Measurements from ENCODE around the gene C6orf47. TPM values are rescaled to one million over a fixed set of nuclear protein-coding genes. Genes with fewer than 3 reads are reported as not detected.
A peak's percentile ranks its signal among the peaks of the same experiment; 100 is the strongest.

The C6orf47 gene
- total RNA-seq, 2 donors from 2014 or later: 14.0 to 14.9 TPM

DNA sequence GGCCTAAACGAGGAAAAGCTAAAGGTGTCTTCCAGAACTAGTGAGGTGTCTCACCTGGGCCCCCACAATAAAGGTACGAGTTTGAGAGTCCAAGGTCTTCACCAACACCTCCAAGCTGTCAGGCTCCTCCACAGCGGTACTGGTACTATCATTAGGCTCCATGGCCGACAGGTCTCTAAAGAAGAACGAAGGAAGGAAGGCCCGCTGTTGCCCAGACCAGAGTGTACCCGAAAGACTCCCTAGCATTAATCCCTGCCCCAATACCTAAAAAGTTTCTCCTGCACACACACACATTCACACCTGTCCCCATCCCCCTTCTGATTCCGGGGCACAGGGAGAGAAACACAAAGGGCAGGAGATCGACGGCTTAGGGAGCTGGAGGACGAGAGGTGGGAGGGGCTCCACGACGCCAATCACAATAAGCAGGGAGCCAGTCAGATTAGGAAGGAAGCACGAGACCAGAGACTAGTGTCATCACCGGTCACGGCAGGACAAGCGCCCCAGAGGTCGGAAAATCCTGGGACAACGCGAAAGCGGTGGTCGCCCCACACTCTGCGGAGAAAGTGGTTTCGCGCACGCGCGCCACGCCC is 8.9 kb downstream of the C6orf47 start:
- 4% methylated on average over 22 to 29 of the region's 29 CpGs for WGBS, 2 experiments (ENCODE audit: insufficient coverage in 1 of 2, insufficient read length in 1 of 2)
- peak overlapping the region; percentile 84 for H3K9ac ChIP-seq (ENCODE audit: extremely low read depth, low read length, poor library complexity, severe bottlenecking)
- Mint-ChIP-seq H3K27ac (peak overlapping the region; percentile 100), H3K4me3 (peak overlapping the region; percentile 98), H3K4me1 (peaks cover 10% of the 10 kb centered on the region), H3K27me3 (ENCODE audit: insufficient read depth) (no peaks in the 10 kb centered on the region), H3K36me3 (ENCODE audit: low read depth) (peaks cover 49% of the 10 kb centered on the region), H3K9me3 (no peaks in the 10 kb centered on the region)
- peak overlapping the region; percentile 99 for H3K27ac ChIP-seq (ENCODE audit: low read depth, low read length)
- TF ChIP-seq, protein P1, sequence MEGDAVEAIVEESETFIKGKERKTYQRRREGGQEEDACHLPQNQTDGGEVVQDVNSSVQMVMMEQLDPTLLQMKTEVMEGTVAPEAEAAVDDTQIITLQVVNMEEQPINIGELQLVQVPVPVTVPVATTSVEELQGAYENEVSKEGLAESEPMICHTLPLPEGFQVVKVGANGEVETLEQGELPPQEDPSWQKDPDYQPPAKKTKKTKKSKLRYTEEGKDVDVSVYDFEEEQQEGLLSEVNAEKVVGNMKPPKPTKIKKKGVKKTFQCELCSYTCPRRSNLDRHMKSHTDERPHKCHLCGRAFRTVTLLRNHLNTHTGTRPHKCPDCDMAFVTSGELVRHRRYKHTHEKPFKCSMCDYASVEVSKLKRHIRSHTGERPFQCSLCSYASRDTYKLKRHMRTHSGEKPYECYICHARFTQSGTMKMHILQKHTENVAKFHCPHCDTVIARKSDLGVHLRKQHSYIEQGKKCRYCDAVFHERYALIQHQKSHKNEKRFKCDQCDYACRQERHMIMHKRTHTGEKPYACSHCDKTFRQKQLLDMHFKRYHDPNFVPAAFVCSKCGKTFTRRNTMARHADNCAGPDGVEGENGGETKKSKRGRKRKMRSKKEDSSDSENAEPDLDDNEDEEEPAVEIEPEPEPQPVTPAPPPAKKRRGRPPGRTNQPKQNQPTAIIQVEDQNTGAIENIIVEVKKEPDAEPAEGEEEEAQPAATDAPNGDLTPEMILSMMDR (conservative IDR thresholded peaks at IDR 0.05): no peak
- H3K27me3 ChIP-seq (ENCODE audit: control insufficient read depth, insufficient read depth, low read length, poor library complexity, severe bottlenecking): no peaks in the 10 kb centered on the region
- peaks cover 42% of the 10 kb centered on the region for H3K36me3 ChIP-seq (ENCODE audit: control insufficient read depth, insufficient read depth, low read length)
- peak overlapping the region; percentile 92 for H3K4me3 ChIP-seq (ENCODE audit: low read length)
- DNase-seq: no peak
- no peaks in the 10 kb centered on the region for H3K9me3 ChIP-seq (ENCODE audit: control insufficient read depth, low read length)
- H3K4me1 ChIP-seq (ENCODE audit: control insufficient read depth, insufficient read depth, low read length): peaks cover 5% of the 10 kb centered on the region

DNA sequence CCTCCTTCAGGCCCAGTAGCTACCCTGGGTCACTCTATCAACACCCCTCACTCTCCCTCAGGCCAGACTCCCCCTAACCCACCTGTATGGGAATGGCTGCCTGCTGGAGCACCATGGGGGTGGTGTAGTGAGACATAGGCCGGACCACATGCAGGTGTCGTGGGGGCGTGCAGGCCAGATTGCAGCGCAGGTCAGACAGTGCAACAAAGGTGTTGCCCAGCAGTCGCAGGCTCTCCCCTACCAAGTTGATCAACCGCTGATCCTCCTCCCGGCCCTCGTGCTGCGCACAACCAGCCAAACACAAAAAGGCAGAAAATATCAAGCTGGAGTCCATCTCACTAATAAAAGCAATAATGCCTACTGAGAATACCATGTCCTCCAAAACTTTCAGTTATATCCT is 15.3 kb downstream of the C6orf47 start:
- no peak for DNase-seq
- Histone ChIP-seq H3K4me3 (ENCODE audit: low read length) (no peak overlapping the region), H3K27me3 (ENCODE audit: control insufficient read depth, insufficient read depth, low read length, poor library complexity, severe bottlenecking) (no peaks in the 10 kb centered on the region), H3K9ac (ENCODE audit: extremely low read depth, low read length, poor library complexity, severe bottlenecking) (no peak overlapping the region), H3K4me1 (ENCODE audit: control insufficient read depth, insufficient read depth, low read length) (no peaks in the 10 kb centered on the region), H3K36me3 (ENCODE audit: control insufficient read depth, insufficient read depth, low read length) (peaks cover 93% of the 10 kb centered on the region), H3K9me3 (ENCODE audit: control insufficient read depth, low read length) (no peaks in the 10 kb centered on the region), H3K27ac (ENCODE audit: low read depth, low read length) (no peak overlapping the region)
- TF ChIP-seq, protein P1 (conservative IDR thresholded peaks at IDR 0.05): no peak
- WGBS, 2 experiments (ENCODE audit: insufficient coverage in 1 of 2, insufficient read length in 1 of 2): 90 to 97% methylated on average over 4 to 9 of the region's 9 CpGs
- Mint-ChIP-seq H3K27me3 (ENCODE audit: insufficient read depth) (no peaks in the 10 kb centered on the region), H3K4me1 (no peaks in the 10 kb centered on the region), H3K27ac (no peak overlapping the region), H3K4me3 (no peak overlapping the region), H3K36me3 (ENCODE audit: low read depth) (peaks cover 85% of the 10 kb centered on the region), H3K9me3 (no peaks in the 10 kb centered on the region)

DNA sequence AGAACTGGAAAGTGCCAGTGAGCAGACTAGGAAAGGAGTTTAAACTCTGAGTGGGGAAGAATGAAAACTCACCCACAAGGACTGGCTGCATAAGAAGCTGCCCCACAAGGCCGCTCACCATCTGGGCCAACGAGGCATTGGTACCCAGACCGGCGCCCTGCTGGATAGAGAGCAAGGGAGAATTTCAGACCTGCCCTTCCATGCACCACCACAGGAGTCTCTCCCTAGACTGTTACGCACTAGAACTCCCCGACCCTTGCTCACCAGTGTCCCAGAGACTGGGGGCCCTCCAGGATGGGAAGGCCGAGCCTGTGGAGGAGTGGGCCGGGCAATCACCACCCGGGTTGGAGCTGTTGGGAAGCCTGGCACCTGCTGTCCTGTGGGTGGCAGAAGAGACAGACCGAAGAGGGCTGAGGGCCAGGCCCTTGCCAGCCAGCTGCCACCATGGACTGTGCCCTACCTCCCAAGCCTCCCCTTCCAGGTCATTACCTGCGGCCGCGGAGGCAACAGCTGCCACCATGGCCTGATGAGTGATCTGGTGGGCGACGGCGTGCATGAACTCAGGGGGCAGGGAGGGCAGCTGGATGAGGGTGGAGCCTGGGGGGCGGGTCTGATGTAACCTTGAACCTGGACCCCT is 16.6 kb downstream of the C6orf47 start:
- Histone ChIP-seq H3K27me3 (ENCODE audit: control insufficient read depth, insufficient read depth, low read length, poor library complexity, severe bottlenecking) (no peaks in the 10 kb centered on the region), H3K36me3 (ENCODE audit: control insufficient read depth, insufficient read depth, low read length) (peaks cover 93% of the 10 kb centered on the region), H3K27ac (ENCODE audit: low read depth, low read length) (no peak overlapping the region), H3K4me3 (ENCODE audit: low read length) (no peak overlapping the region), H3K4me1 (ENCODE audit: control insufficient read depth, insufficient read depth, low read length) (no peaks in the 10 kb centered on the region), H3K9me3 (ENCODE audit: control insufficient read depth, low read length) (no peaks in the 10 kb centered on the region), H3K9ac (ENCODE audit: extremely low read depth, low read length, poor library complexity, severe bottlenecking) (no peak overlapping the region)
- TF ChIP-seq, protein P1 (conservative IDR thresholded peaks at IDR 0.05): no peak
- H3K4me1 Mint-ChIP-seq: no peaks in the 10 kb centered on the region
- no peak for DNase-seq
- peaks cover 83% of the 10 kb centered on the region for H3K36me3 Mint-ChIP-seq (ENCODE audit: low read depth)
- H3K4me3 Mint-ChIP-seq: no peak overlapping the region
- no peak overlapping the region for H3K27ac Mint-ChIP-seq
- H3K27me3 Mint-ChIP-seq (ENCODE audit: insufficient read depth): no peaks in the 10 kb centered on the region
- 95 to 100% methylated on average over 5 to 17 of the region's 17 CpGs for WGBS, 2 experiments (ENCODE audit: insufficient coverage in 1 of 2, insufficient read length in 1 of 2)
- H3K9me3 Mint-ChIP-seq: no peaks in the 10 kb centered on the region
